Activated CD8-positive, alpha-beta memory T cell treated with anti-CD3 and anti-CD28 coated beads, Interleukin-2, amount 50 U/mL, for 1 hour (primary cell): Measurements from ENCODE around the gene RANBP2.
A peak's percentile ranks its signal among the peaks of the same experiment; 100 is the strongest.

ENCODE experiments used
- DNase-seq: peaks from one replicate; pipeline ENCODE4 v3.0.0-alpha.2; 2020; ENCODE audit errors: extremely low read depth

The RANBP2 gene

DNA sequence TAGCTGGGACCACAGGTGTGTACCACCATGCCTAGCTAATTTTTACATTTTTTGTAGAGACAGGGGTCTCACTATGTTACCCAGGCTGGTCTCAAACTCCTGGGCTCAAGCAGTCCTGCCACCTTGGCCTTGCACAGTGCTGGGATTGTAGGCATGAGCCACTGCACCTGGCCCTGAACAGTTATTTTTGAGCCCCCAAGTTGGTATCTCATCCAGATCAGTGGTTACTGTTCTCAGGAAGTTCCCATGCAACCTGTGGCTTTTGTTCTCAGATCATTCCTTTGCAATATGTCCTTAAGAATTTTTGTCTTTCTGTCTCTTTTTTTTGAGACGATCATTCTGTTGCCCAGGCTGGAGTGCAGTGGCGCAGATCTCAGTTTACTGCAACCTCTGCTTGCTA, 59.6 kb downstream of the RANBP2 start:
- no peak for DNase-seq

DNA sequence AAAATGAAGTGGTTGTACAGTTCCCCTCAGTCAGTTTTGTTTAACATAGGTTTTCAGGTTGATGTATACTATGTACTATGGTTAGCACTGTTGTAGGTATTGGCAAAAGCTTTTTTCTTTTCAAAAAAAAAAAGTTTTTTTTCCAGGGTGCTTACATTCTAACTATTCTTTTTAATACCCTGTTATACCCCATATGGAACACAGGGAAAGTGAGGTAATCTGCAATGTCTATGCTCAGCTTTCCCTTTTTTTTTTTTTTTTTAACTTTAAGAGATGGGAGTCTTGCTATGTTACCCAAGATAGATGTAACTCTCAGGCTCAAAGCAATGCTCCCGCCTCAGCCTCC, 66.7 kb downstream of the RANBP2 start:
- no peak for DNase-seq

DNA sequence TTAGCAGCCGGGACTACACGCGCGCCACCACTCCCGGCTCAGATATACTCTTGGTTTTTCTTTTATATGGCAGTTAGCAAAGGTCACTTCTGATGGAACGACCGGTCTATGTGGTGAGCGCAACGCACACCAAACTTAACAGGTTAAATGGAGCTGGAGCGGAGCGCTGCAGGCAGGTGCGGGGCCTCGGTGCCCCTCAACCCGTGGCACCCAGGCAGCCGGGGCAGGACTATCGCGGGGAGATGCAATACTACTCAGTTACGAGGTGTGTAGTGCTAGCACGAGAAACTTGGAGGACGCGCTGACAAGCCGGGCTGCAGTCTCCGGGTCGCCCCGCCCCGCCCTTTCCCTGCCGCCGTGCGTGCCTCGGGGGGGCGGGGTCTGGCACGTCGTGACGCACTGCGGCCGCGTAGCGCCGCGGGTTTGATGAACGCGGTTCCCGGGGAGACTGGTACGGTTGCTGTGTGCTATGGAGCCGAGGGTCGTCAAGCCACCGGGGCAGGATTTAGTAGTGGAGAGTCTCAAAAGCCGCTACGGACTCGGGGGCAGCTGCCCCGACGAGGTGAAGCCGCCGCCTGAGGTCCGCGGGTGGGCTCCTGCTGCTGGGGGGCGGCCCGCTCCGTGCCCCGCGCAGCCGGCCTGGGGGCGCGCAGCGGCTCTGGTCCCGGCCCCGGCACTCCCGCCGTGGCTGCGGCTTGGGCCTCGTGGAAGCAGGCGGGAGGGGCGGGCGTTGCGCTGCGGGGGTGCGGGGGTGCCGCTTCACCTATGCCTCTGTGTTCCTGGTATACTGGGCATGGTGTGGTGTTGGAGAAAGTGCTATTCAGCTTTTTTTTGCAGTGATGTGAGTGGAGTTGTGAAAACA, 67.3 kb downstream of the RANBP2 start, which contains the start of gene CCDC138:
TSS of gene CCDC138 (plus strand) at position 418 of the 862 bp plus-strand sequence. CDS start at position 470, 52 bp downstream.
- peak; percentile 73 for DNase-seq

DNA sequence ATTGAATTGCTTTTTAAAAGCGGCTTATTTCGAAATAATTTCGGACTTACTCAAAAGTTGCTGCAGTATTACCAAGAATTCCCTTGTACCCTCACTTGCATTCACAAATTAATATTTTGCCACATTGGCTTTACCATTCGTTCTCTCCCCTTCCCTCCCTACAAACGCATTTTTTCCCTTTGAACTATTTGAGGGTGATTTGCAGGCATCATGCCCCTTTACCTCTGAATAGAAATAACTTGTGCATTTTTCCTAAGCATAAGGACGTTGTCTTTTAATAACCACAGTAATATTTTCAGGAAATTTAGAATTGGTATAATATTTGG, 67.9 kb downstream of the RANBP2 start:
- no peak for DNase-seq

DNA sequence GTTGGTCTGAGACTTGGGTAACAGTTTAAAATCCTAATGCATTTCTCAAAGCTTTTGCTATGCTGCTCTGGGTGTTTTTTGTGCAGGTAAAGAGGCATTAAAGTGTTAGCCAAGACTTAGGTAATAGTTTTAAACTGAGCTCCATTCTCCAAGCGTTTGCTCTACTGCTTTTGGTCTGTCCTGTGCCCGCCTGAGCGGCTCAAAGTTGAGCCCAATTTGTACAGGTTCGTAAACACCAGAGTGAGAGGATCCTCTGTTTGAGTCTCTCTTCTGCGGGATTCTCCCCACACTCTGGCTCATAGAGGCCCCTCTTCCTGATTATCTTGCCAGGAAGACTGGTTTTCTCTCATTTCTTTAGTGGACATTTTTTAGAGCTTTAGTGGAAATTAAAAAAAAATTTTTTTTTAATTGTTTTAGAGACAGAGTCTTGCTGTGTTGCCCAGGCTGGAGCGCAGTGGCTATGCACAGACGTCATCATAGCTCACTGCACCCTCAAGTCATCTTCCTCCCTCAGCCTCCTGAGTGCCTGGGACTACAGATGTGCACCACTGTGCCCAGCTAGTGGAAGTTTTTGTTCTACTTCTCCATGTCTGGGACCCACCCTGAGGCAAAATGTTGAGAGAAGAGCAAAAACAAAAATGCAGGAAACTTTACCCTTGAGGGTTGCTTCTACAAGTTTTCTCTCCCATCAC, 83.9 kb downstream of the RANBP2 start:
- DNase-seq, result no peak

DNA sequence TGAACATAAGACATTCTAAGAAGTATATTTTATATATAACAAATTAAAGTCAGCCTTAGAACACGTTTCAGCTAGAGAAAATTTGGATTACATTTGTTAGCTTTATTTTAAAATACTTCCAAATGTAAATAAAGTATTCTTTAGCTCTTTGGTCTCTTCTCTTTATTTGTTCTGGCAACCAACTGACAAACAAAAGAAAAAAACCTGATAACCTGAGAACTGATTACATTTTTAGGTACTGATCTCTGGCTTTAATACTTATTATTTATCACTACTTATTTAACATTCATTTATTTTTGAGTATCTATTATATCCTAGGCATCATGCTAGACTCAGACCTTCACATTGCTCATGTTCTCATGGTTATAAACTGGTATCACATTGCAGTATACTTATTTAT, 85.8 kb downstream of the RANBP2 start:
- no peak for DNase-seq

DNA sequence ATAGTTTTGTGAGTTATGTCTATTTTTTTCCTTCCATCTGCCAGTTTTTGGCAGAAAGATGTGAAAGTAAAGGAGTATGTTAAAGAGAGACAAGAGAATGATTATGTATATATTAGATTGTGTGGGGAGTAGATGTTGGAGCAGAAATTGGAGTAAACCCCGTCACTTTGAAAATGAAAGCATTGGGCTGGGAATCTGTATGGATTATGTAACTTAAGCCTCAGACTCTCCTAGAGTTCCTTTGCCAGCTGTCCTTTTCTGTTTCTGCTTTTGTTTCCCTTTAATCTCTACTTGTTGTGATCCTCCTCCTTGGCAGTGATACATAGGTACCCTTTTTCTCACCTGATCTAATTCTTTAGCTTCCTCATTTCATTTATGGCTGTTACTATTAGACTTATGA, 86.5 kb downstream of the RANBP2 start:
- DNase-seq, result no peak

DNA sequence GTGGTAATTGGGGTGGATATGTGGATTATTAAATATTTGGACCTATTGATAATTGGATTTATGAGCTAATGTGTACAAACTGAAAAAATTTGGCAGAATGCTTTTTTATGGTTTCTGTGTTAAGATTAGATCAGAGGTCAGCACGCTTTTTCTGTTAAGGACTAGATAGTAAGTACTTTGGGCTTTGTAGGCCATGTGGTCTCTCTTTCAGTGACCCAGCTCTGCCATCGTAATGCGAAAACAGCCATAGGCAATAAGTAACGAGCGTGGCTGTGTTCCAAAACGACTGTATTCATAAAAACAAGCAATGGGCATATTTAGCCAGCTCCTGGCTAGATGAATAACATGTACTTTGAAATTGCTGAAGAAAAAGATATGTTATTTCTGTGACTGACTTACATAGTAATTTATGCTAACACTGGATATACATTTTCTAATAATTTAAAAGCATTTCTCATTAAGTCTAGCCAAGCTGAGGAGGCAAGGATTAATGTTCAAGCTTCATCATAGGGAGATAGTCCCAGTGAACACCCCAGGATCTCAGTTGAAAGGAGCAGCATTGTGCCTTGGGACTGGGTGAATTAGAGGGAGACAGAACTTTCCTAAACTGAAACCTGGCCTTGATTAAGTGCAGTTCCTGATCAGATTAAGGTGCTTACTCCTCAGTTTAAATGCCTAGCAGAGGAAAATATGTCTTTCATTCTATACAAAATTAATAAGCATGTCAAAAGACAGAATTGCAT, 87.3 kb downstream of the RANBP2 start:
- no peak for DNase-seq

DNA sequence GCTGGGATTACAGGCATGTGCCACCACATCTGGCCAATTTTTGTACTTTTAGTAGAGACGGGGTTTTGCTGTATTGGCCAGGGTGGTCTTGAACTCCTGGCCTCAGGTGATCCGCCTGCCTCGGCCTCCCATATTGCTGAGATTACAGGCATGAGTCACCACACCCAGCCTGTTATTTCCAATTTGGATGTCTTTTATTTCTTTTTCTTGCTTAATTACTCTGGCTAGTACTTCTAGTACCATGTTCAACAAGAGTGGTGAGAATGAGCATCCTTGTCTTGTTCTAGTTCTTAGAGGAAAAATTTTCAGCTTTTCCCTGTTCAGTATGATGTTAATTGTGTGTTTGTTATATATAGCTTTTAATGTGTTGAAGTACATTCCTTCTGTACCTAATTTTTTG, 90.7 kb downstream of the RANBP2 start:
- DNase-seq, result no peak

DNA sequence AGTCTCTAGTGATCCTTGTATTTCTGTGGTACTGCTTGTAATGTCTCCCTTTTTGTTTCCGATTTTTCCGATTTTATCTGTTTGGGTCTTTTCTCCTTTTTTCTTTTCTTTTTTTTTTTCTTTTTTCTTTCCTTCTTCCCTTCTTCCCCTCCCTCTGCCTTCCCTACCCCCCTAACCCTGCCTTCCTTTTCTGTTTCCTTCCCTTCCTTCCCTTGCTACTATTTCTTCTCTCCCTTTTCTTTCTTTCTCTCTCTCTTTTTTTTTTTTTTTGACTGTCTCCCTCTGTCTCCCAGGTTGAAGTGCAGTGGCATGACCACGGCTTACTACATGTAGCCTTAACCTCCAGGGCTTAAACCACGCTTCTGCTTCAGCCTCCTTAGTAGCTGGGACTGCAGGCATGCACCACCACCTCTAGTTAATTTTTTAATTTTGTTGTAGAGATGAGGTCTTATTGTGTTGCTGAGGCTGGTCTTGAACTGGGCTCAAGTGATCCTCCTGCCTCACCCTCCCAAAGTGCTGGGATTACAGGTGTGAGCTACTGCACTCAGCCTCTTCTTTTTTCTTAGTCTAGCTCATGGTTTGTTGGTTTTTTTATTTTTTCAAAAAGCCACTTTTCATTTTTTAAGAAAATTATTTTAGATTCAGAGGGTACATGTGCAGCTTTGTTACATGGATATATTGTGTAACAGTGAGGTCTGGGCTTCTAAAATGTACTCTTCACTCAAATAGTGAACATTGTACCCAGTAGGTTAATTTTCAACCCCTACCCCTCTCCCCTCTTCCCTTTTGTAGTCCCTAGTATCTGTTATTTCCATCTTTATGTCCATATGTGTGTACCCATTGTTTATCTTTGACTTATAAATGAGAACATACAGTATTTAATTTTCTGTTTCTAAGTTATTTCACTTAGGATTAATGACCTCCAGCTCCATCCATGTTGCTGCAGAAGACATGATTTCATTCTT, 92.0 kb downstream of the RANBP2 start:
- DNase-seq, result no peak

DNA sequence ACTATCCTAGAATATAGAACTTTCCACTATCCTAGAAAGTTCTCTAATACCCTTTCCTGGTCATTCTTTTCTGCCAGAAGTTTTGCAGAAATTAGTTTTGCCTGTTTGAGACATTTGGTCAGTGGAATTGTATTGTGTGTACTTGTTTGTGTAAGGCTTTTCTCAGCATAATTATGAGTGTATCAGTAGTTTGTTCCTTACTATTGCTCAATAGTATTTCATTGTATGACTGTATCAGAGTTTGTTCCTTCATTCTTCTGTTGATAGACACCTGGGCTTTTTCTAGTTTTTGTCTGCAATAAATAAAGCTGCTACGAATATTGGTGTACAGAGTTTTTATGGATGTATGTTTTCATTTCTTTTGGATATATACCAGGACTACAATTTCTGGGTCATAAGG, 94.5 kb downstream of the RANBP2 start:
- DNase-seq, result no peak

DNA sequence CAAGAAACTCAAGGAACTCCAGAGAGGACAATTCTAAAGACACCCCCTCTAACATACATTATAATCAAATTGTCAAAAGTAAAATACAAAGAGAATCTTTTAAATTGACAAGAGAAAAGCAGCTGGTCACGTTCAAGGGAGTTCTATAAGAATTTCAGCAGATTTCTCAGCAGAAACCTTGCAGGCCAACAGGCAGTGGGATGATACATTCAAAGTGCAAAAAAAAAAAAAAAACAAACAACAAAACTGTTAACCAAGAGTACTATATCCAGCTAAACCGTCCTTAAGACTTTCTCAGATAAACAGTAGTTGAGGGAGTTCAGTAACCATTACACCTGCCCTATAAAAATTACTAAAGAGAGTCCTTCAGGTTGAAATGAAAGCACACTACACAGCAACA, 101.2 kb downstream of the RANBP2 start:
- no peak for DNase-seq

DNA sequence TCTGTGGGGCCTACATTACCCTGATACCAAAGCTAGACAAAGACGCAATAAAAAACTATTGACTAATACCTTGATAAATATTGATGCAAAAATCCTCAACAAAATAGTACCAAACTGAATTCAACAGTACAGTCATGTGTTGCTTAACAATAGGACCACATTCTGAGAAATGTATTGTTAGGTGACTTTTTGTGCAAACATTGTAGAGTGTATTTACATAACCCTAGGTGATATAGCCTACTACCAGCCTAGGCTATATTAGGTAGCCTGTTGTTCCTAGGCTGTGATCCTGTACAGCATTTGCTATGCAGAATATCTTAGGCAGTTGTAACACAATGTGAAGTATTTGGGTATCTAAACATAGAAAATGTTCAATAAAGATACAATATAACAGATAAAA, 104.0 kb downstream of the RANBP2 start:
- no peak for DNase-seq

DNA sequence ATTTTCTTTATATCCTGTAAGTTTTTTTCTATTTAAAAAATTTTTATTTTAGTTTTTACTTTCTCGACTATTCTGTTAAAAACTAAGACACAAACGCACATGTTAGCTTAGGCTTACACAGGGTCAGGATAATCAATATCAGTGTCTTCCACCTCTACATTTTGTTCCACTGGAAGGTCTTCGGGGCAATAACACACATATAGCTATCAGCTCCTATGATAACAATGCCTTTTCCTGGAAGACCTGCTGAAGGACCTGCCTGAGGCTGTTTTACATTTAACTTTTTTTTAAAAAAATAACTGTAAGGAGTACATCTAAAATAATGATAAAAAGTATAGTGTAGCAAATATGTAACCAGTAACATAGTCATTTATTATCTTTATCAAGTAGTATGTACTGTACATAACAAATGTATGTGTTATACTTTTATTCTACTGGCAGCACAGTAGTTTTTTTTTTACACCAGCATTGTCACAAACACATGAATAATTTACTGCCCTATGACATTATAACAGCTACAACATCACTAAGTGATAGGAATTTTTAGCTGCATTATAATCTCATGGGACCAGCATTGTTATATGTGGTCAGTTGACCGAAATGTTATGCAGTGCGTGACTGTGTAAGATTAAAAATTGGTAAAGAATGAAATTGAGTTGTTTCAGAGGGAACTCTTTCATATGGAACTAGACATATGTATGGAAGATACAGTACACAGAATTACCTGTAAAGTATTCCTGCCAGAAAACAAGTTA, 105.2 kb downstream of the RANBP2 start:
- DNase-seq, result no peak

DNA sequence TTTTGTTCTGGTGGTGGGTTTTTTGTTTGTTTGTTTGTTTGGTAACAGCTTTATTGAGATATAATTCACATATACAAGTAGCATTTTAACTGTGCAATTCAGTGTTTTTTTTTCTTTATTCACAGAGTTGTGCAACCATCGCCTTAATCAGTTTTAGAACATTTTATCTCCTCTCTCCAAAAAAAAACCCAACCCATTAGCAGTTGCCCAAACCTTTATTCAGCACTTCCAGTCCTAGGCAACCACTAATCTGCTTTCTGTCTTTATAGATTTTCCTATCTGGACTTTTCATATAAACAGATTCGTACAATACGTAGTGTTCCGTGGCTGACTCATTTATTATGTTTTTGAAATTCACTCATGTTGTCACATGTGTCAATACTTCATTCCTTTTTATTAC, 106.0 kb downstream of the RANBP2 start:
- DNase-seq, result no peak

DNA sequence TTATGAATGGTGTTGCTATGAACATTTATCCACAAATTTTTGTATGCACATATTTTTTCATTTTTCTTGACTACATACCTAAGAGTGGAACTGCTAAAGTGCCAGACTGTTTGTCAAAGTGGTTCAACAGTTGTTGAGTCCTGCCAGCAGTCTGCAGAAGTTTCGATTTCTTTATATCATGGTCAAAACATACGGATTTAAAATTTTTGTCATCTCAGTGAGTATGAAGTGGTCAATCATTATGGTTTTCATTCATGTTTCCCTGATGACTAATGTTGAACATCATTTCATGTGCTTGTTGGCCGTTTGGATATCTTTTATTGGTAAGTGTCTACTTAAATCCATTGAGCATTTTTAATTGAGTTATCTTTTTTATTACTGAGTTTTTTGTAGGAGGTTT, 106.5 kb downstream of the RANBP2 start:
- no peak for DNase-seq

DNA sequence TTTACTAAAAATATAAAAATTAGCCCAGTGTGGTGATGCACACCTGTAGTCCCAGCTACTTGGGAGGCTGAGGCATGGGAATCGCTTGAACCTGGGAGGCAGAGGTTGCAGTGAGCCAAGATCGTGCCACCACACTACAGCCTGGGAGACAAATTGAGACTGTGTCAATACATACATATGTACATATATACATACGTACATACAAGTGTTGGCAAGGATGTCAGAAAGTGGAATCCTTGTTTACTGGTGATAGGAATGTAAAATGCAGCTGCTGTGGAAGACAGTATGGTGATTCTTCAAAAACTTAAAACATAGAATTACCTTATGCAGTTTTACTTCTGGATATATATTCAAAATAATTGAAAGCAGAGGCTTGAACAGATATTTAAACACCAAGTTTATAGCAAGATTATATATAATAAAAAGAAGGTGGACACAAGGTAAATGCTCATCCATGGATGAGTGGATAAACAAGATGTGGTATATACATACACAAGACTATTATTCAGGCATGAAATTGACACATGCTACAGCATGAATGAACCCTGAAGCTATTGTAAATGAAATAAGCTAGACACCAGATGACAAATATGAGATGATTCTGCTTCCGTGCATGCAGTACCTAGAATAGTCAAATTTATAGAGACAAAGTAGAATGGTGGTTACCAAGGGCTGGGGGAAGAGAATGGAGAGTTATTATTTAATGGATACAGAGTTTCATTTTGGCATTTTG, 110.5 kb downstream of the RANBP2 start:
- no peak for DNase-seq

DNA sequence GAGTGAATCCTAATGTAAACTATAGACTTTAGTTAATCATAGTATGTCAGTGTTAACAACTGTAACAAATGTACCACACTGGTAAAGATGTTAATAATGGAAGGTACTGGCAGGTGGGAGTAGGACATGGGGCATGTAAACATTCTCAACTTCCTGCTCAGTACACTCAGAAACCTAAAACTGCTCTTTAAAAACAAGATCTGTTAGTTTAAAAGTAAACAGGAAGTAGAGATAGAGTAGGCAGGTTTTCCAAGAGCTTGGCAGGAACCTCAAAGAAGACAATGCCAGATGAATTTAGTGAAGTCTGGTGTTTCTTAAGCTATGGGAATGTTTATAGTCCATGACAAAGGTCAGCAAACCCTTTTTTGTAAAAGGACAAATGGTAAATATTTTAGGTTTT, 113.9 kb downstream of the RANBP2 start:
- DNase-seq, result no peak

DNA sequence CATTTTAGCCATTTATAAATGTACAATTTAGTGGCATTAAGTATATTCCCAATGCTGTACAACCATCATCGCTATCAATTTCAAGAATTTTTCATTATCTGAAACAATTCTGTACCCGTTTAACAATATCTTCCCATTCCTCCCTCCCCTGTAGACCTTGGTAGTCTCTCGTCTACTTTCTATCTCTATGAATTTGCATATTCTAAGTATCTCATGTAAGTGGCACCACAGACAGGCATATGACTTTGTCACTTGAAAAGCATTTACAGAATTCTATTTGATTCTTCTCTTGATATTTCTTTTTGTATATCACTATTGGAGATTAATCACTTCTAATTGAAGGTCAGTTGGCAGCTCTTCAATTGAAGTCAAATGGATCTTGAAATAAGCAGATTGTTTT, 115.3 kb downstream of the RANBP2 start:
- DNase-seq, result no peak

DNA sequence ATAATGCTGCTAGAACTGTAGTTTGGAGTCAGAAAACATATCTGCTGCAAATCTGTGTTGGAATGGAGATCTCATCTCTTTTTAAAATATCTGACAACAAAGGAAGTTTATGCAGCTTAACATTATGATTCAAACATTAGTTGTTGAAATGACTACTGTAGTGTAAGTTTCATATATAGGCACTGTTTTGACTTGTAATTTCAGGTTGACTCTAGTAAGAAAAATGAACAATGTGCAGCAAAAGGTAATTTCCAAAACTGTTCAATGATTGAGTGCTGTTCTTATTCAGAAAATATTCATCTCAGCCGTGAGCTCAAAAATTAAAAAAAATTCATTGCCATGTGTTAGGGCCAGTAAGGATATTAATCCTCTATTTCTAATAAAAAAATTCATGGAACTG, 115.8 kb downstream of the RANBP2 start:
- no peak for DNase-seq
